Neural cell (in vitro differentiated cells): ENCODE measurements around the gene RGS1.

ENCODE experiments used
- EZH2 ChIP-seq: fragments of 200-600, 300-800 bp; shearing (Covaris generic), sonication (generic); IDR thresholded peaks from 2 replicates; pipeline ENCODE4 v1.6.1; 2014; ENCODE audit warnings: antibody characterized with exemption, low read length, borderline replicate concordance, mild to moderate bottlenecking; ENCODE audit not compliant: insufficient read depth, poor library complexity, severe bottlenecking
- POLR2AphosphoS5 ChIP-seq: IDR thresholded peaks from 2 replicates; pipeline ENCODE4 v1.6.1; 2012
- TF ChIP-seq, protein P1 (sequence below): fragments of 450-650 bp; IDR thresholded peaks from 2 replicates; pipeline ENCODE4 v1.5.1; 2014; ENCODE audit warnings: antibody characterized with exemption, mild to moderate bottlenecking, moderate library complexity; ENCODE audit not compliant: poor library complexity, severe bottlenecking

DNA sequence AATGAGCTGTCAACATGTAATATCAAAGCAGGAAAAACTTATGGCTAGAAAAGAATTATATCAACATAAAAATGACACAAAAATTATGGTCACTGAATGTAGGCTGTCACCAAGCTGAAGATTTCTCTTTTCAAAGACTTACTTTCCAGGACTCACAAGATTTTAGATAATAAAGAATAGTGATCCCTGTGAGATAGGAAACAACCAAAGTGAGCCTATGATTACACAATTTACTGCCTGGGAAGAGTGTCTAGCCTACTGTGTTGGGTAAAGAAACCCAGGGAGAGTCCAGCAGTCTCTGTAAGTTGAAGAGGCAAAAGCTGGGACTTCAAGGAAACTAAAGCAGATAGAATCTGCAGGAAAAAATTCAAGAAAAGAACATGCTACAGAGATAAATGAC is 20.2 kb upstream of the RGS1 start:
- TF ChIP-seq EZH2 (no peak), POLR2AphosphoS5 (no peak)
- TF ChIP-seq, protein P1, sequence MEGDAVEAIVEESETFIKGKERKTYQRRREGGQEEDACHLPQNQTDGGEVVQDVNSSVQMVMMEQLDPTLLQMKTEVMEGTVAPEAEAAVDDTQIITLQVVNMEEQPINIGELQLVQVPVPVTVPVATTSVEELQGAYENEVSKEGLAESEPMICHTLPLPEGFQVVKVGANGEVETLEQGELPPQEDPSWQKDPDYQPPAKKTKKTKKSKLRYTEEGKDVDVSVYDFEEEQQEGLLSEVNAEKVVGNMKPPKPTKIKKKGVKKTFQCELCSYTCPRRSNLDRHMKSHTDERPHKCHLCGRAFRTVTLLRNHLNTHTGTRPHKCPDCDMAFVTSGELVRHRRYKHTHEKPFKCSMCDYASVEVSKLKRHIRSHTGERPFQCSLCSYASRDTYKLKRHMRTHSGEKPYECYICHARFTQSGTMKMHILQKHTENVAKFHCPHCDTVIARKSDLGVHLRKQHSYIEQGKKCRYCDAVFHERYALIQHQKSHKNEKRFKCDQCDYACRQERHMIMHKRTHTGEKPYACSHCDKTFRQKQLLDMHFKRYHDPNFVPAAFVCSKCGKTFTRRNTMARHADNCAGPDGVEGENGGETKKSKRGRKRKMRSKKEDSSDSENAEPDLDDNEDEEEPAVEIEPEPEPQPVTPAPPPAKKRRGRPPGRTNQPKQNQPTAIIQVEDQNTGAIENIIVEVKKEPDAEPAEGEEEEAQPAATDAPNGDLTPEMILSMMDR, result no peak
